Right renal pelvis (tissue), 4 donors: Measurements from ENCODE around the gene ATP2B2. TPM values are rescaled to one million over a fixed set of nuclear protein-coding genes. Genes with fewer than 3 reads are reported as not detected.

Experiments
- DNase-seq, 4 donors: peaks; one replicate each; pipeline ENCODE4 v3.0.0-alpha.2; 2013; ENCODE audit warnings: low read depth in 4 of 4, low spot score in 3 of 4, missing footprints in 1 of 4
- polyA plus RNA-seq, 4 donors: library from polyadenylated mRNA; unstranded; fragments of 120-200 nt; gene quantifications; one replicate each; pipeline ENCODE4 v1.2.1, GENCODE V29; 2013; ENCODE audit not compliant: insufficient read length in 4 of 4

Gene ATP2B2
- polyA plus RNA-seq, 4 donors, result 0.38 to 0.51 (median 0.41) TPM

- DNase-seq, result no peak
These were observed 9.1 kb downstream of the ATP2B2 start for GRCh38 chr3:10496121-10496863.

- DNase-seq, result no peak
These were observed 9.8 kb downstream of the ATP2B2 start for GRCh38 chr3:10495614-10496013.

GRCh38 chr3:10495003-10495402 is 10.4 kb downstream of the ATP2B2 start:
- no peak for DNase-seq

DNA sequence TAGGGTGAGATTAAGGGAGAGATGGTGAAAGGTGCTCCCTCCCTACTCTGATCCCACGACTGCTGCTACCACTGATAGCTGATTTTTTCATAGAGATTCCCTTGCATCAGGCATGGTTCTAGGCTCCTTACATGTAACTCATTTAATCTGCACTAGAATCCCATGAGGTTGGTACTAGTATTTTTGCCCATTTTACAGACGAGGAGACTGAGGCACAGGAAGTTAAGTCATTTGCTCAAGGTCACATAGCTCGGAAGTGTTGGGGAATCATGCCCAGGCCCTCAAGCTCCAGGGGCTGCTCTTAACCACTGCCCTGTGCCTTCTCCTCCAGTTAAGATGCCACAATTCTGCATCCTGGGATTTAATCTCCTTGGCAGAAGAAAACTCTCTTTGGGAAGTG is 11.2 kb downstream of the ATP2B2 start:
- DNase-seq, result no peak

DNA sequence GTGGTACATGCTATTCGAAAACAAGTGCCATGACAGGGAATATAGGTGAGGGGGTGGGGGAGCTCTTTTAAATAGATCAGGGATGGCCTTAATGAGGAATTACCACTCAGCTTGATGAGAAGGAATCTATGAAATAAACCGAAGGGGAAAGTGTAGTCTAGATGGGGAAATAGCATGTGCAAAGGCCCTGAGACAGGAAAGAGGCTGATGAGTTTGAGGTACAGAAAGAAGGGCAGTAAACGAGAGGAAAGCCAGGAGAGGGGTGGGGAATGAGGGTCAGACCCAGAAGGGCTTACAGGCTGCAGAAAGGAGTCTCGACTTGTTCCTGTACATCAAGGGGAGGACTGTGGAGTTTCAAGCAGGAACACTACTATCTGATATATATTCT is 12.2 kb downstream of the ATP2B2 start:
- DNase-seq, result no peak

DNA sequence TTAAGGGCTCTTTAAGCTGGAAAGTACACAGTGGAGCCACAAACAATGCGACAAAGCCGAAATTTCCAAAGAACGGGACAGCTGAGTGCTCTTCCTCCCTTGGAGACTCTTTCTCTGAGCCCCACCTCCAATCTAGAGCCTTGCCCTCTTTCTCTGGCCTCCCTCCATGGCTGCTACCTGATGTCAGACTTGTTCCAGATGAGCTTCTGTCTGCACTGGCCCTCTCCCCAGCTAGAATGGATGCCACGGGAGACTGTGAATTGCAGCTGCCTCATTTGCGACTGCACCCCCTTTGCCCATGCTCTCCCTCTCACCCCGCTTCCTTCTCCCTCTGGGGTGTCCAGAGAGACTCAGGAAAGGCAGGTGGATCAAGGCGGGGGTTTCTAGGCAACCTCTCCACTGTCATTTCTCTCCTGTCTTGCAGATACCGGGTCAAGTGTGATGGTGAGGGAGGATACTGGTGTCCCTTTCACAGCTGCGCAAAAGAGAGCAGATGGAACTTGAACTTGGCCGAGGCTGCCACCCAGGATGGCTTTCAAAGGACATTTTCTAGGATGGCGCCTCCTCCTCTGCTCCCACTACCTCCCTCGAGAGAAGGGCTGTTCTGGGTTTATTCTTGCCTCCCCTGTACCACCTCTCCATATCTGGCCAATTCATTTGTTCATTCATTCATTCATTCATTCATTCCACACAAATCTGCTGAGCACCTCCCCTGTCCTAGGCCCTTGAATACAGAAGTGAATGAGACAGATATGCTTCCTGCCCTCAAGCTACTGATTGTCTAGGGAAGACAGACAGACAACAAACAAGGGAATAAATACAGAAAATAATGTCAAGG is 12.8 kb downstream of the ATP2B2 start:
- DNase-seq, result no peak

GRCh38 chr3:10489746-10490483 is 15.5 kb downstream of the ATP2B2 start:
- DNase-seq, result no peak

GRCh38 chr3:10487988-10488633 is 17.3 kb downstream of the ATP2B2 start:
- no peak for DNase-seq

DNA sequence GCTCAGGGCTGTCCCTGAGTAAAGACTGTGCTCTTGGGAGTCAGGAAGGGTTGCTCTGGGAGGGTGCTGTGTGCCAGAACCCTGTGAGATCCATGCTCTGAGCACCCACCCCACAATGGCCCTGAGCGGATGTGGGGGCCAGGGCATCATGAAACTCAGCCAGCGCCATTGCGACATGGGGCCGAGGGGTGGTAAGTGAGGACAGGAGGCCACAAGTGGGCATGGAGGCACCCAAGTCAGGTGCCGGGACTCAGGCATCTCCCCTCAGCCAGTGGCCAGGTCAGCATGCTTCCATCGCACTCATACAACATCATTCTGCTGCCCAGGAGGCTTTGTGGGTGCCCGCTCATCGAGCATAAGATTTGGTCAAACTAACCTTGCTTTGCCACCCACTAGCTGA is 19.6 kb downstream of the ATP2B2 start:
- DNase-seq, result no peak

DNA sequence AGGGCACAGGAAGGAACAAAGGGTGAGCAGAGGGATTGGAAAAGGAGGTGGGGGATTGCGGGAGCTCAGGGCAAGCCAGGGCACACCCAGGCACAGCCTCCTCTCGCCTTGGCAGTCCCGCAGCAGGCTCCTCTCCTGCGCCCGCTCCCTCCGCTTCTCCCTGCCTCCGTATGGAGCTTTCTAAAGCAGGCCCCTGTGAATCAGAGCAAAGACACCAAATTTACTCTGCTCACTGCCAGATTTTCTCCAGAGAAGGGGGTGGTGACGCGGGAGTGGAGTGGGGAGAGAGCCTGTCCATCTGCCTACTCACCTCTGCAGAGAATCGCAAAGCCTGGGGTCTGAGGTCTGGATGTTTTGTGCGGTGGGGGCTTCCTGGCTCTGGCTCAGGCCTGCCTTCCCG is 20.0 kb downstream of the ATP2B2 start:
- no peak for DNase-seq

- no peak for DNase-seq
These were observed 20.7 kb downstream of the ATP2B2 start for GRCh38 chr3:10484709-10485108.

- DNase-seq, result no peak
These were observed 21.6 kb downstream of the ATP2B2 start for GRCh38 chr3:10483686-10484345.

- no peak for DNase-seq
These were observed 22.1 kb downstream of the ATP2B2 start for GRCh38 chr3:10483364-10483675.

DNA sequence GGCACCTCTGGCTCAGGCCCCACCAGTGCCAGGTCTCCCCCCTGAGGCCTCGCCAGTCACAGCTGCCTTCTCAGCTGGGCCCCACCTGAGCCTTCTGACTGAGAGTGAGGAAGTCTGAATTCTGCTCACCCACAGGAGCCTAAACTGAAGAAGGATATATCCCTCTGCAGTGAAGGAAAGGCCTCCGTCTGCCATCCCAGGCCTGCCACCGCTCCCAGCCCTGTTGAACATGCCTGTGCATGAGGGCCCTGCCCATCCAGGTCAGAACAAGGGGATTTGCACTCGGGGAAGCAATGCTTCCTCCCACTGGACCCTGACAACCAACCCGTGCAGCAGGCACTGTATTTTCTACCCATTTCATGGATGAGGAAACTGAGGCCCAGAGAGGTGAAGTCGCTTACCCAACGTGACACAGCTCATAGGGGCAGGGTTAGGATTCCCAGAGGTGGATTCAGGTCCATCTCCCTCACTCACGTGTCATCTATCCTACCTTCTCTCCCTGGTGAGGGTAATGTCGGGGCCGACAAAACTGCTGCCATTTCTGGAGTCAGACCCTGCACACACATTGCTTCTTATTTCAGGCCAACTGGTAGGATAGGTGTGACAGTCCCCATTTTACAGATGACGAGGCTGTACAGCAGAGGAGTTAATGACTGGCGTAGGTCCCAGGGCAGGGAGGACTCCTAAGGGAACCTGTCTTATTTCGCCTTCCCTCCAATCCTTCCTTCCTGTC is 22.6 kb downstream of the ATP2B2 start:
- DNase-seq, result no peak

- no peak for DNase-seq
These were observed 24.5 kb downstream of the ATP2B2 start for GRCh38 chr3:10480871-10481378.

GRCh38 chr3:10479311-10479710 is 26.1 kb downstream of the ATP2B2 start:
- DNase-seq, result no peak

GRCh38 chr3:10475983-10476382 is 29.4 kb downstream of the ATP2B2 start:
- DNase-seq, result no peak

DNA sequence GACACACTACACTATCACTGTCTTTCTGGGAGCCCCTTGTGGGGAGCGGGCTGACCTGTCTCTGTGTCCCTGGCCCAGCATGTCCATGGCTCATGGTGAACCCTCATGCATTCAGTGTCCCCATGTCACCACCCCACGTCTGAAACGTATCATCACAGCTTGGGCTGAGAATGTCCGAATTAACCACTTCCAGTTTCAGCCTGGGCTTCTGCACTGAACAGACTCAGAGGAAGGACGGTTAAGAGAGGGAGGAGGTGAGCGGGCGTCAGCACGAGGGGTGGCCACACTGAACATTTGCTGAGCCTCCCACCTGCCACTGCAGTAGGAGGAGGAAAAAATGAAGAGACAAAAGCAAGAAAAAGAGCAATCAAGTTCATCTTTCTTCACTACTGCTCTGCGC is 30.5 kb downstream of the ATP2B2 start:
- no peak for DNase-seq

DNA sequence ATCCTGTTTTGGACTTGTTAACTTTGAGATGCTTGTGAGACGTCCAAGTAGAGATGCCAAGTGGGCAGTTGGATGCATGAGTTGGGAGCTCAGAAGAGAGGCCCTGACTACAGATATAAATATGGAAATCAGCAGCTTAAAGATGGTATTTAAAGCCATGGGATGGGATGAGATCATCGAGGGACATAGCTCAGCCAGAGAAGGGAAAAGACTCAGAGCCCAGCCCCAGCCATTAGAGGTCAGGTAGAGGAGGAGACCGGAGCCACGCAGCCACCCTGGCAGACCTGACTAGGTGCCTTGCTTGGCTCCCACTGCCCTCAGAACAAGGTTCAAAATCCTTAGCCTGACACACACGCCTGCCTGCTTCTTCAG is 31.1 kb downstream of the ATP2B2 start:
- no peak for DNase-seq
